ENCODE results near the gene RPL22. TPM values are rescaled to one million over a fixed set of nuclear protein-coding genes. Genes with fewer than 3 reads are reported as not detected.

The RPL22 gene
- total RNA-seq, 1 donor from 2014 or later: 302 TPM

DNA sequence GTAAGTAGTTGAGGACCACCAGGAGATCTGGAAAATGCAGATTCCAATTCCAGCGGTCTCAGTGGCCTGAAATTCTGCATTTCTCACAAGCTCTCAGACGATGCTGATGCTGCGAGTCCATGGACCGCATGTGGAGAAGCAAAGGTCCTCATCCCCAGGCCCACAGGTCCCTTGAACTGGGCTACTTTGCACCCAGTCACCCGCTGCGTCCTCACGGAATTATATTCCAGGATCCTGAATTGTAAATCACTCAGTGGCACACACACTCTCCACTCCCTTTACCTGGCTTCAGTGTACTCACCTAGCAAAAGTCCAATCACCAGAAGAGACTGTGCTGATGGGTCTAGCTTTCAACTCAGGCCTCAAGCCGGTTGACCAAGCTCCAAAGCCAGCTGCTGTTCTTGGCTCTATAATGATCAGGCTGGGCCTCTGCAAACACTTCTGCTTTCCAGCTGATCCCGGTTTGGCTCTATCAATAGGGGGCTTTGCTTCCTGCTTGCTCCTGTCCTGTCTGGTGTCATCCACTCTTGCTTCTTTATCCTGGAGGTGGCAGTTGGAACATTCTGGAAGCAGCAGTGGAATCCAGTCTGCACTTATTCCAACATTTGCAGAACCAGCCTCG lies 904 bp upstream of the RPL22 start:
- DNase-seq: no peak

DNA sequence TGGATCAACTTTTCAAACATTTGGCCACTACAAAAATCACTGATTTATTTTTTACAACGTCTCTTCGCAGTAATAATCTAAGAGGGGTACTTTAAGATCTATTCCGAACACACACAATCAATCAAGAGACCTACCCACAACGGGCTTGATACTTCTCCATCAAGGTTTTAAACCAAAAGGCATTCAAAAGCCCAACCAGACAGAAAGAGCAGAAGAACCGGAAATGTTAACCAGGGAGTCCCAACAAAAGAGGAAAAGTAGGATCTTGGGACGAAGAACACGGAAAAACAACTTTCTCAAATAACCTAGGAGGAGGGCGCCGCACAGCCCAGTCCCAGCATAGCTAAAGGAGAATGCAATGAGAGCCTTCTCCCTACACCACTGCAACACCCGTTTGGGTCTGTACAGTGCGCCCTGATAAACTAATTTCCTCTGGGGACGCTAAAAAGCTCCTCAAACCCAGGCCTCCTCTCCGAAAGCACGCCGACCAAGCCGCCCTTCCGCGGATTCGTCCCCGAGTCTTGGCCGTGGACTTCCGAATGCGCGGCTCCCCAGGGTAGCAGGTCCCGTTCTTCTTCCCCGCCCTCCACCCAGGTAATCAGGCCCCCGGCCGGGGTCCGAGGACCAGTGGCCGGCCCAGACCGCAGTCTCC lies 623 bp downstream of the RPL22 start:
- DNase-seq: no peak

DNA sequence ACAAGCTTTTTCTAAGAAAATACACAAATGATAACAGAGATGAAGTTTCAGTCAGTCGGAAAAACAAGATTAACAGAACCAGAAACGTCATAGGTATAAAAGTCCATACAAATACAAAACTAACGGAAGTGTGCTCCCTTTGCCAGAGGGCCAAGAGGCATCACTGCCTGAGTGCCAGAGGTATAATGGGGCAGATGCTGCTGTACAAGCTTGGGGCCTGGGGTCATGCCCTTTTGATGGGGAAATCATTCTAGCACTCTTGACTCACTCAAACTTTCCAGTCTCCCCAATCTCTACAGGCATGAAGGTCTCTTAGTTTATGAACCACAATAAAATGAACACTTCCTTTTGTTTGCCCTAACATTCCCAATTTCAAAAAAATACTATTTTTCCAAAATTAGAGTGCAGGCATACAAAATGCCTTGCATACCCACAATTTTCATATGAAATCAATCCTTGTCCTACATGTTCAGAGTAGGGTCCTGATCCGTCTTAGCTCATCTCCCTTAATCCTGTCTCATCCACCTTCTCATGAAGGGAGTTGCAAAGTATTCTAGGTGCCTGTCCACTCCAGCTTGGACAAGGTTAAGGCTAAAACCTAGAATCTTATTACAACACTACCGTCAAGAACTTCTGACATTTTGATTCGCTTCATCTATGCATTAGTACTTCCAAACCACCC lies 1.5 kb downstream of the RPL22 start:
- DNase-seq: no peak

DNA sequence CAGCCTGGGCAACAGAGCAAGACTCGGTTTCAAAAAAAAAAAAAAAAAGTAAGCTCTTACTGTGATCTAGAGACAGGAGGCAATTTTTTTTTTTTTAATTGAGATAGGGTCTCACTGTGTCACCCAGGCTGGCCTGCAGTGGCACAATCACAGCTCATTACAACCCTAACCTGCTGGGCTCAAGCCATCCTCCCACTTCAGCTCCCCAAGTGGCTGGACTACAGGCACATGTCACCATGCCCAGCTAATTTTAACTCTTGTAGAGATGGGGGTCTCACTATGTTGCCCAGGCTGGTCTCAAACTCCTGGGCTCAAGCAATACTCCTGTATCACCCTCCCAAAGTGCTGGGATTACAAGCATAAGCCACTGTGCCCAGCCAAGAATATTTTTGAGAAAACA lies 7.4 kb downstream of the RPL22 start:
- DNase-seq: no peak

DNA sequence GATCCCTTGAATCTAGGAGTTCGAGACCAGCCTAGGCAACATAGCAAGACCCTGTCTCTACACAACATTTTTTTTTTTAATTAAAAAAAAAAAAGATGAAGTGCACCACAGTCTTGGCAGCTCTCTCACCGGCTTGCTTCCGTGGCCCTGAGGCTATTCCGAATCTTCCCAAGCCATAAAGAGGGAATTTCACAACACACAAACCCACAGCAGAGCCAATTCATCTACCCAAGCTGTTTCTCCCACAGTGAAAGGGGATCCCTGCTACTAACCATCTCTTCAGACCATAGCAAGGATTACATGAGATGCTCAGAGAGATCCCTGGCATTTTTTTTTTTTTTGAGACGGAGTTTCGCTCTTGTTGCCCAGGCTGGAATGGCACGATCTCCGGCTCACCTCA lies 10.9 kb downstream of the RPL22 start:
- no peak for DNase-seq

DNA sequence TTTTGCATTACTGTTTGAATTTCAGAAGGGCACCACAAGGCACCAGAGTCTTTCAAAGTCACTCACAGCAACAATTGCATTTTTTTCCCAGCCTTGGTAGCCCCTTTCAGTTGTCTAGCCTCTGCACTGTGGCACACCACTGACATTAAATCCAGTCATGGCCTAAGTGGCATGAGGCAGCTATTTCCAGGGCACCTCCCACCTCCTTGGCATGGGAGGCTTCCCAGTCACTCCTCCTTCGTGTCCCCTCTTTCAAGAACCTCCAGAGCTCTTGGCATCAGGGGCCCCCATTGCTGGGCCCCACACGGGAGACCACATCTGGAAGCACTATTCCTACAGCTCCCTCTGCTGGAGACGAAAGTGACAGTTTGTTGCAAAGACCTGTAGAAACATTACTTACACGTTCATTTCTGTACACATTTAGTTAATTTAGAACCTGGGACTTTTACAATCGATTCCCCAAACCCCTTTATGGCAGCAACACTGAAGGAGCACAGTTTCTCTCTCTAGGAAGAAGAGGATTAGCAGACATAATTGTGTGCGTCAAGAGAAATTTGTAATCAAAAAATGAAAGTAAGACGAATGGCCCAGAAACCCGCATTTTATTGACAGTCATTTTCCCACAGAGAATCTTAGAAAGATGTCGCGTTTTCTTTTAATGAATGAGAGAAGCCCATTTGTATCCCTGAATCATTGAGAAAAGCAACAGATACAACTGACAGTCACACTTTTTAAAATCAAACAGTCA lies 13.6 kb downstream of the RPL22 start:
- DNase-seq: no peak

DNA sequence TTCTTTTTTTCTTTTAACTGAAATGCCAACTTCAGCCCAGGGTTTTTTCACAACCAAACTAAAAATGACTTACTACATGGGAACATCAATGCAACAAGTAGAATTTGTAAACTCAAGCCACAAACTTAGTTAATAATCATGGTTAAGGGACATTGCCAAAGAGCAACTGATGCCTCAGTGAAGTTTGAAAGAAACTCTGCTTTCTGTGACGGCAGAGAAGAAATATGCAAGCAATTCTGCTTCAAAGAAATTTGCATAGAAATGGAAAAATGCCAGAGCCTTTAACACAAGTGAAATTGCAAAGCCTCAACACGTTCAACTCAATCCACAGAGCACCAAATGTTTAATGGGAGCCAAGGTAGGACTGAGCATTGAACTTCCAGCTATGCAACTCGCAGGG lies 14.2 kb downstream of the RPL22 start:
- DNase-seq: no peak

DNA sequence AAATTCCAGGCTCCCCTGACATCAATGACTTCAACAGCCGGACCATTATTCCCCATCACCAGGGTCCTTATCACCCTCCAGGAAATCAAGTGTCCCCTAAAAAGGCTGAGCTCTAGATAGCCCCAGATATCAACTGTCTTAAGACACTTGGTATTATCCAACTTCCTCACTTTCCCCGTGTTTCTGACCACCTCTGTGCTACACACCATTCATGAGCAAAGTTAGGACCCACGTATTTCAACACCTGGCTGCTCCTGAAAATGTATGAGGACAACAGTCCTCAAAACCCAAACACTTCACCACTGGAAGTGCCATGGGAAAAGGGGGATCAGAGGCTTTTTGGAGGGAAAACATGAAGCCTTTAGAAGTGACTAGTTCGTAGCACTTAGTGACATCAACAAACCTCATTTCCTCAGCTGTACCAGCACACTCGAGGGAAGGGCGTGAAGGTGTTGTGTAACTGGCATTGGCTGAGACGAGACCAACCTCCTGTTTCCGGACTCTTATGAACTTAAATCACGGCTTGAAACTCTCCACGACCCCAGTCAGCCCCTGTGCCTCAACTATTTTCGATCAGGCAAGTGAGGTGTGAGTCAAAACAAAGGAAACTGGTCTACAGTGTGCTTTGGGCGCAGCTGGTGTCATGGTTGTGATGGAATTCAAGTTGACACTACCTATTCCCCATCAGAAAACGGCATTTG lies 15.2 kb downstream of the RPL22 start:
- no peak for DNase-seq

DNA sequence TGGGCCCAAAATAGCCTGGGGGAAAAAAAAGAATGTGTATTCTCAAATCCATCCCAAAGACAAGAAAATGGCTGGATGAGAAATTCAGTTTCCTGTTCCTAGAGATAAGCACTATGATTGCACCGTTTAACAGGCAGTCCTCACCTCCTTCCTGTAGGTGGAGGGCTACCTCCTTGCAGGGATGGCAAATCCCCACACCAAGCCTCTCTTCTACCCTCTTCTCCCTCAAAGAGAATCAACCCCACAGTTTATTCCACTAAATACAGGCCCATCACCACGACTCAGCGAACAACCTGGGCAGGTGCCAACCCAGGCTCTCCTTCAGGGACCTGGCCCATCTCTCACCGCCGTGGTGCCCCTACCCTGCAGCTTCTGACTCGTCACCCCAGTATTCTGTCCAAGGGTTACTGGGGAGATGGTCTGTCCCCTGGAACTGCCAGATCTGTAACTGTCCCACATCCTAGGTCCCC lies 15.8 kb downstream of the RPL22 start:
- DNase-seq: no peak

DNA sequence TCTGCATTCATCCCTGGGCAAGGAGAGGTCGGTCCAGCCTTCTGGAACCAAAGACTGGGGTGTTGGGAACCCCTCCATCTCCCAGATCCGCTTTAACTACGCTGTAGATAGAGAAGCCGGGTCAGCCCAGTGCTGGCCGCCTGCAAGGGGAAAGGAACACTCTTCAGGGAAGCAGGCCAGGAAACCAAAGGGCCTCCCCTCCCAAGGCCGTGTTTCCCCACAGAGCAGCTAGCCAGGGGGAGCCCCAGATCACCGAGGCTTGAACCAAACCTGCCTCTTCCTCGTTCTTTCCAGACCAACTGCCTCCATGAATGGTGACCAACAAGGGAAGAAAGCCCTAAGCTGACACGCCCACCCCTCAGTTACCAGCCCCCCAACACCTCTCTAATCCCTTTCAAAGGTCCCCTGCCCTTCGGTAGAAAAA lies 18.0 kb downstream of the RPL22 start:
- DNase-seq: no peak

DNA sequence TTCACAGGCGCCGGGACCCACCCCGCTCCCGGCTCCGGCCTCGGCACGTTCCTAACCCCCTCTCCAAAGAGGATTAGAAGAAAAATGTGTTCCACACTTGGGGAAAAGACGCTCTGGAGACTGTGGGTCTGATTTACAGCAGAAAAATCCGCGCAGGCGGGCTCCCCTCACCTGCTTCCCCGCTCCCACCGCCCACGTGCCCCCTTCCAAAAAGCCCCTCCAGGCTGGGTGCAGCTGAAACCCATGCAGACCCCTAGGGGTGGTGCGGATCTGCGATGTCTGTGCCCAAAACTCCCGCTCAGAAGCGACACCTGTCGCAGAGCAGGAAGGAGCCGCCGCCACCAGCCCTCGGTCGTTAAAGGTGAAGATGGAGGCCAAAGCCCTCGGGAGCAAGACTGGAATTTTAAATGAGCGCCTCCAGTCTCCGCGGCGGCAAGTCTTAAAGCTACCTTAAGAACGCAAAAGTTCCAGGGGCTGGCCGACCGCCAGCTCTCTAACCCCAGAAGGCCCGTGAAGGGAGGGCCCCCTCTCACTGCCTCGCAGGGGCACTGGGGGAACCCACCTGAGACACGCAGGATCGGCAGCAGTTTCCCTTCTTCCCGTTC lies 18.6 kb downstream of the RPL22 start:
- DNase-seq: no peak

DNA sequence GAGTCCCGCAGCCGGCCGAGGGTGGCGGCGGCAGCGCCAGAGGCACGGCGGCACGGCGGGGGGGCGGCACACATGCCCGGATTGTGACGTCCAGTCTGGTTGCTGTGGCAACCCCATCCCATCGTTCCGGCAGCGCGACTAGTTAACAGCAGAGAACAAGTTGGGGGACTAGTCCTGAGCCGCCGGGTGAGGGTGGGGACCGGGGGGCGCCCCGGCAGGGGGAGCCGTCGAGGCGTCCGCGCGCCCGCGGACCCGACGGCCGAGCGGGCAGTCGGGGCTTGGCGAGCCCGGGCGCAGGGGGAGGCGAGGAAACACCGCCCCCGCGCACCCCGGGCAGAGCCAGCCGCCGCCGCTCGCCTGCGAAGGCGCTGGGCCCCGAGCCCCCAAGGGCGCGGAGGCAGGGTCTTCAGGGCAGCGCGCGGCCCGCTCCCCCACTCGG lies 19.1 kb downstream of the RPL22 start, which contains the start of gene CHD5:
TSS of gene CHD5 (minus strand) at position 54 of the 439 bp plus-strand sequence. CDS start 298 bp downstream, outside the sequence.
- DNase-seq: no peak

DNA sequence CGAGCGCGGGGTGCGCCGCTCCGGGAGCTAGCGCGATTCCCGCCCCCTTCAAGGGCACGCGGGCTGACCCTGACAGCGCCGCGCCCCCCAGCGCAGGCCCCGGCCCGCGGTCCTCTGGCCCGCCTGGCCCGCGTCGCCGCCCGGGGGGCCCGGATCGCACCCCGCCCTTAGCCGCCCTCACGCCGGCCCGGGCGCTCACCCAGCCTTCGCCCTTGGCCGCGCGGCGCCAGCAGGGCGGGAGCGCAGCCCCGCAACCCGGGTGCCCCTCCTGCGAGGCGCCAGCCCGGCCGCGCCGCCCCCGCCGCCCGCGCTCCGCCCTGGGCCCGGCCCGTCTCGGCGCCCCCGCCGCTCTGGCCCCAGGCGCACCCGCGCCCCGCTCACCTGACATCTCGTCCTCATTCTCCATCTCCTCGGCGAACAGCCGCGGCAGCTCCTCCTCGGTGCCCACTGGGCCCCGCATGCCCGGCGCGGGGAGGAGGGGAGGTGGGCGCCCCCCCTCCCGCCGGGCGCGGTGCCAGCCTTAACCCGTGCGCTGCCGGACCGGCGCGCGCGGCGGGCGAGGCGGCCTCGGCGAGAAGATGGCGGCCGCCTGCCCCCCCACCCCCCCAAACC lies 19.7 kb downstream of the RPL22 start:
- no peak for DNase-seq

DNA sequence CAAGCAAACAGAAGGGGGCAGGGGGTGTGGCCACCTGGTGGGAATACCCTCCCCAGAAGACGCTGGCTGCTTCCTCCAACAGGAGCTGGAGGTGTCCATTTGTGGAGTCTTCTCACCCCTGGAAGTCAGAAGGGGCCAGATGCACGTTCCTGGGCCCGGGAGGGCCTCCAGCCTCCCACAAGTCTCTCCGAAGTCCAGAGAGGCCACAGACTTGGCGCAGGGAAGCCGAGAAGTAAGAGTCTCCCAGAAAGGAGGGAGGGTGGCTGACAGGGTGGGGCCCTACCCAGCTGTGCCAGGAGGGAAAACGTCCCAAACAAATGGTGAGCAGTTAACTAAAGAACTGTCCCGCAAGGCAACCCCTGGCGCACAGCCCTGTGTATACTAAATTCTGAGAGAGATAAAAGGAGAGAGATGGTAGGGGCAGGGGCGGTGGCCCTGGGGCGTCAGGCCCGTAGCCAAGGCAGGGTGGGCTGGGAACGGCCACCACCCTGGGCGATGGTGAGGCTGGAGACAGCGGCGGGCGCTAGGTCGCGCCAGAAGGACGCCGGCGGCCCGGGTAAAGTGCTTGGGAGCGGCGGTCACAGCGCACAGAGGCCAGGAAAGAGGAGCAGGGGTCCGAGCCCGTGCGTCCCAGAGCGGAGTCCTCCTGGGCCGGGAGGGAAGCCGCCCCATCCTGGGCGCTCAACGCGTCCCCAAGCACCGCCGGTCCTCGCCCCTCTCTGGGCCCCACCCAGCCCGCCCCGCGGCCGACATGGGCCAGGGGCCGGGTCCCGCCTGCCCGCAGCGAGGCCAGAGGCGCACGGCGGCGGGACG lies 20.4 kb downstream of the RPL22 start:
- DNase-seq: no peak

DNA sequence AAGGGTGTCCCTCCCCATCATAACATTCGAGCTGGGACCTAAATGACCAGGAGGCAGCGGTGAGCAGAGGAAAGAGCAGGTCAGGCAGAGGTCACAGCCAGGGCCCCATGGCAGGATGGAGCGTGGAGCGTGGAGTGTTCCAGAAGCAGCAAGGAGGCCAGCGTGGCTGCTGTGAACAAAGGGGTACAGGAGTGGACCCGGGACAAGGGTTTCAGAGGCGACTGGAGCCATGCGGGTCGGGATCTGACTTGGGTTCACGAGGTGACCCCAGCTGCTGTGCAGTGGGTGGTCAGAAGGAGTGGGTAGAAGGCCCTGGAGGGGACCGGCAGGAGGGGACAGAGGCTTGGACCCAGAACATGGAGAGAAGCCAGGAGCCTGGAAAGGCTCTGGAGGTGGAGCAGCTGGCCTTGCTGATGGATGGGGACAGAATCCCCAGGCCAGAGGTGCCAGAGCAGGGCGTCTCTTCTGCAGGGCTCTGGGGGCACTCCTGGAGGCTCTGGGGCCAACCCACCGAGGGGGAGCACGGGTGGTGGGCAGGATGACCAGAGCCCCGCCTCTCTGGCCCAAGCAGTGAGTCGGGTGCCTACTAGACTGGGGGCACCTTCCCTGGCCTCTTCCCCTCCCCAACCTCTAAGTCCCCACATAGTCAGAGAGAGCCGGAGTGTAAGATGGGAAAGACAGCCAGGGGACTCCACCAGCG lies 21.6 kb downstream of the RPL22 start:
- no peak for DNase-seq

DNA sequence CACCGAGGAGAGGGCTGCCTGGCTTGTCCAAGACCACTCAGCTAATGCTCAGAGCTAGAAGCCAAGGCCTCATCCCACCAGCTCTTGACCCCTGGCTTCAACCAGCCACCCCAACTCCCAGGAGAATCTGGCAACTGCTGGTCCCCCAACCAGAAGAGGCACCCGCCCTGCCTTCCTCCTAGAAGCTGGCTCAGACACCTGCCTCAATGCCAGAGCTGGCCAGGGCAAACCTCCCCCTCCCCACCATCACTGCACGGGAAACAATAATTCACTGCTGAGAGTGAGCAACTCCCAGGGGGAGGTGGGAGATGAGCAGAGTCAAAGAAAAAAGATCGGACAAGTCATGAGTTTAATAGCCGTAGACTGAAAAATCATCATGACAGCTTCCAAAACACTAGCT lies 22.6 kb downstream of the RPL22 start:
- DNase-seq: no peak

DNA sequence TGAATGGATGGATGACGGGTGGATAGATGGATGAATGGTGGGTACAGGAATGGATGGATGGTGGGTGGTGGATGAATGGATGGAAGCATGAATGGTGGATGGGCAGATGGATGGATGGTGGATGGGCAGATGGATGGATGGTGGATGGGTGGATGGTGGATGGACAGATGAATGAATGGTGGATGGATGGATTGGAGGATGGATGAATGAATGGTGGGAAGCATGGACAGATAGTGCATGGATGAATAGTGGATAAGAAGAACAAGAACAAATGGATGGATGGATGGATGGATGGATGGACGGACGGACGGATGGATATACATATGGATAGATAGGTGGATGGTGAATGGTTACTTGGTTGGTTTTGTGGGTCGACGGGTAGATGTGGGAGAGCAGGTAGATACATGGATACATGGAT lies 24.0 kb downstream of the RPL22 start:
- DNase-seq: no peak

DNA sequence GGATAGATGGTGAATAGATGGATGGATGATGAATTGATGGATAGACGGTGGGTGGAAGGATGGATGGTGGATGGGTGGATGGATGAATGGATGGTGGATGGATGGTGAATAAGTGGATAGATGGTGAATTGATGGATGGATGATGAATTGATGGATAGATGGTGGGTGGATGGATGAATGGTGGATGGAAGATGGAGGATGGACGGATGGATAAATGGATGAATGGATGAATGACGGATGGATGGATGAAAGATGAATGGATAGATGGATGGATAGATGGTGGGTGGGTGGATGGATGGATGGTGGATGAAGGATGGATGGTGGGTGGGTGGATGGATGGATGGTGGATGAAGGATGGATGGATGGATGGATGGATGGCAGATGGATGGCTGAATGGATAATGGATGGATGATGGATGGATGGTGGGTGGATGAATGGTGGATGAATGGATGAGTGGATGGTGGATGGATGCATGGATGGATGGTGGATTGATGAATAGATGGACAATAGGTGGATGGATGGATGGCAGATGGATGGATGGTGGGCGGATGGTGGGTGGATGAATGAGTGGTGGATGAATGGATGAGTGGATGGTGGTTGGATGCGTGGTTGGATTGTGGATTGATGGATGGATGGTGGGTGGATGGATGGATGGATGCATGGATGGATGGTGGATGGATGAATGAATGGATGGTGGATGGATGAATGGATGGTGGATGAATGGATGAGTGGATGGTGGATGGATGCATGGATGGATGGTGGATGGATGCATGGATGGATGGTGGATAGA lies 24.6 kb downstream of the RPL22 start:
- DNase-seq: no peak

DNA sequence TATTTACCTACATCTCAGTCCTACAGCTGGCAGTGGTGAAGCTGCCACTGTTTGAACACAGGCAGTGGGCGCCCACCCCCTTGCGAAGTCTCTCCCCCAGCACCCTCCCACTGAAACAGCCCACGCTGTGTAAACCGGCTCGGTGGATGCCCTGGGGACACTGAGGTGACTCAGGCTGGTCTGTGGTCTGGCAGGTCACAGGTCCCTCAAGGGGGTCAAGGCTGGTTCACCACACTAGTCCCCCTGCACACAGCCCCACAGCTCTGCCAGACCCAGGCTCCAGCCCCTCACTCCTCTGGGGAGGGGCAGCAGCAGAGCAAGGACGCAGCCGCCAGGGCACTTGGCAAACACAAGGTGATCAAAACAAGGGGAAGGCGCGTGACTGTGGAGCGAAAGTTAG lies 26.8 kb downstream of the RPL22 start:
- DNase-seq: no peak
